Measurements from ENCODE around the gene UBN2.
A peak's percentile ranks its signal among the peaks of the same experiment; 100 is the strongest.

Gene UBN2

GRCh38 chr7:139230774-139231512 is at the start of gene UBN2 (continued):
- no peak; the same call in 1 of the 2 replicates for TF ChIP-seq ZSCAN4 (tag by site-specific recombination; IDR thresholded peaks at IDR 0.05)
- TF ChIP-seq ZNF600 (tag by site-specific recombination; IDR thresholded peaks at IDR 0.05), result peak; percentile 96
- TF ChIP-seq ZNF121 (tag by site-specific recombination; IDR thresholded peaks at IDR 0.05), result no peak
- no peak for TF ChIP-seq HOXC10 (CRISPR knock-in tag; IDR thresholded peaks at IDR 0.05)
- TF ChIP-seq BCL6B (tag by site-specific recombination; IDR thresholded peaks at IDR 0.05), result no peak
- 0 out of 2 replicates have a peak, but pooled peaks have one; percentile 42 for TF ChIP-seq ZBTB8A (tag by site-specific recombination; IDR thresholded peaks at IDR 0.05)
- TF ChIP-seq ZSCAN18 (tag by site-specific recombination; IDR thresholded peaks at IDR 0.05), result no peak
- TF ChIP-seq ZBTB7A (tag by site-specific recombination; IDR thresholded peaks at IDR 0.05; ENCODE audit: low read depth), result peak; percentile 98
- TF ChIP-seq ZNF791 (tag by site-specific recombination; IDR thresholded peaks at IDR 0.05), result no peak
- TF ChIP-seq ELK4 (IDR thresholded peaks at IDR 0.05; ENCODE audit: borderline replicate concordance, low read depth, low read length), result no peak
- TF ChIP-seq ZNF549 (tag by site-specific recombination; IDR thresholded peaks at IDR 0.05), result no peak
- TF ChIP-seq SCRT2 (tag by site-specific recombination; IDR thresholded peaks at IDR 0.05), result peak; percentile 90
- TF ChIP-seq ZNF184 (tag by site-specific recombination; IDR thresholded peaks at IDR 0.05), result no peak
- TF ChIP-seq ZNF292 (tag by site-specific recombination; IDR thresholded peaks at IDR 0.05; ENCODE audit: borderline replicate concordance, low read depth), result no peak
- TF ChIP-seq ZSCAN23 (tag by site-specific recombination; IDR thresholded peaks at IDR 0.05), result no peak
- TF ChIP-seq PRDM10 (tag by site-specific recombination; IDR thresholded peaks at IDR 0.05), result 0 out of 2 replicates have a peak, but pooled peaks have one; percentile 19
- TF ChIP-seq ZBTB49 (tag by site-specific recombination; IDR thresholded peaks at IDR 0.05; ENCODE audit: low read depth), result no peak
- TF ChIP-seq ZNF544 (tag by site-specific recombination; IDR thresholded peaks at IDR 0.05), result no peak
- TF ChIP-seq ZNF132 (tag by site-specific recombination; IDR thresholded peaks at IDR 0.05; ENCODE audit: borderline replicate concordance), result no peak
- no peak for TF ChIP-seq PRDM1 (tag by site-specific recombination; IDR thresholded peaks at IDR 0.05)
- peak; percentile 45; the same call in 1 of the 2 replicates for TF ChIP-seq KLF8 (tag by site-specific recombination; IDR thresholded peaks at IDR 0.05)
- TF ChIP-seq ZNF529 (tag by site-specific recombination; IDR thresholded peaks at IDR 0.05; ENCODE audit: insufficient replicate concordance), result no peak
- peak; percentile 94 for TF ChIP-seq IKZF3 (tag by site-specific recombination; IDR thresholded peaks at IDR 0.05)
- no peak for TF ChIP-seq ZNF157 (tag by site-specific recombination; IDR thresholded peaks at IDR 0.05)
